Upper lobe of right lung (tissue), 1 donor: ENCODE data around the gene HYAL4. TPM values are rescaled to one million over a fixed set of nuclear protein-coding genes. Genes with fewer than 3 reads are reported as not detected.

Experiments used
- ATAC-seq: fragments of 200-7000 bp; cut with Tn5 transposase; one replicate; pipeline ENCODE4 v1.9.1; 2020; ENCODE audit warnings: mild to moderate bottlenecking, moderate library complexity
- DNase-seq: peaks from one replicate; pipeline ENCODE4 v3.0.0-alpha.2; 2020
- H3K27ac ChIP-seq: fragments of 200-600 bp; one replicate; pipeline ENCODE4 v1.8.0; 2022
- H3K27me3 ChIP-seq: fragments of 200-600 bp; one replicate; pipeline ENCODE4 v1.8.0; 2022; ENCODE audit warnings: mild to moderate bottlenecking
- H3K36me3 ChIP-seq: fragments of 200-600 bp; one replicate; pipeline ENCODE4 v1.8.0; 2022
- H3K4me1 ChIP-seq: fragments of 200-600 bp; one replicate; pipeline ENCODE4 v1.8.0; 2022
- H3K4me3 ChIP-seq: fragments of 200-600 bp; one replicate; pipeline ENCODE4 v1.8.0; 2022; ENCODE audit warnings: mild to moderate bottlenecking
- H3K9me3 ChIP-seq: fragments of 200-600 bp; one replicate; pipeline ENCODE4 v1.8.0; 2022
- intact Hi-C: fragments of 100-400 bp; cut with DNase I; formaldehyde crosslinking; loops from one replicate; pipeline ENCODE4 v1.11.0; 2022
- total RNA-seq: library from RNA; stranded (reverse); fragmentation: NEBNext Ultra II Directional; extraction: Animal tissue kit (Norgen Biotek cat#: 25700); gene quantifications from one replicate; pipeline ENCODE4 v1.2.1, GENCODE V29; 2021
- TF ChIP-seq, protein P1 (sequence below): fragments of 200-600 bp; IDR thresholded peaks from one replicate; pipeline ENCODE4 v1.8.0; 2022; ENCODE audit warnings: antibody characterized with exemption
- donor health status: DM: no; HTN: yes; CAD: no; lungs with severe emphysema.

Gene HYAL4
- total RNA-seq, 1 donor from 2014 or later: not detected

DNA sequence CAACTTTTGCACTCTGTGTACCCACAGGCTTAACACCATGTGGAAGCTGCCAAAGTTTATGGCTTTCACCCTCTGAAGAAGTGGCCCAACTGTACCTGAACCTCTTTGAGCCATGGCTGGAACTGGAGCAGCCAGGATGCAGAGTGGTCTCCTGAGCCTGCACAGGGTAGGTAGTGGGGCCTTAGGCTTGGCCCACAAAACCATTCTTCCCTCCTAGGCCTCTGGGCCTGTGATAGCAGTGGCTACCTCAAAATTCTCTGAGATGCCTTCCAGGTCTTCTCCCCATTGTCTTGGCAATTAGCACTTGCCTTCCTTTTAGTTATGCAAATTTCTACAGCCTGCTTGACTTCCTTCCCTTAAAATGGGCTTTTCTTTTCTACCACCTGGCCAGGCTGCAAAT lies 60.7 kb downstream of the HYAL4 start:
- DNase-seq: no peak
- no peaks in the 10 kb centered on the region for H3K4me1 ChIP-seq
- H3K36me3 ChIP-seq: no peaks in the 10 kb centered on the region
- intact Hi-C loops: no loop called here
- H3K27ac ChIP-seq: no peak overlapping the region
- H3K27me3 ChIP-seq: no peaks in the 10 kb centered on the region
- H3K9me3 ChIP-seq: no peaks in the 10 kb centered on the region
- H3K4me3 ChIP-seq: no peak overlapping the region
- no peak for ATAC-seq
- TF ChIP-seq, protein P1, sequence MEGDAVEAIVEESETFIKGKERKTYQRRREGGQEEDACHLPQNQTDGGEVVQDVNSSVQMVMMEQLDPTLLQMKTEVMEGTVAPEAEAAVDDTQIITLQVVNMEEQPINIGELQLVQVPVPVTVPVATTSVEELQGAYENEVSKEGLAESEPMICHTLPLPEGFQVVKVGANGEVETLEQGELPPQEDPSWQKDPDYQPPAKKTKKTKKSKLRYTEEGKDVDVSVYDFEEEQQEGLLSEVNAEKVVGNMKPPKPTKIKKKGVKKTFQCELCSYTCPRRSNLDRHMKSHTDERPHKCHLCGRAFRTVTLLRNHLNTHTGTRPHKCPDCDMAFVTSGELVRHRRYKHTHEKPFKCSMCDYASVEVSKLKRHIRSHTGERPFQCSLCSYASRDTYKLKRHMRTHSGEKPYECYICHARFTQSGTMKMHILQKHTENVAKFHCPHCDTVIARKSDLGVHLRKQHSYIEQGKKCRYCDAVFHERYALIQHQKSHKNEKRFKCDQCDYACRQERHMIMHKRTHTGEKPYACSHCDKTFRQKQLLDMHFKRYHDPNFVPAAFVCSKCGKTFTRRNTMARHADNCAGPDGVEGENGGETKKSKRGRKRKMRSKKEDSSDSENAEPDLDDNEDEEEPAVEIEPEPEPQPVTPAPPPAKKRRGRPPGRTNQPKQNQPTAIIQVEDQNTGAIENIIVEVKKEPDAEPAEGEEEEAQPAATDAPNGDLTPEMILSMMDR: no peak

DNA sequence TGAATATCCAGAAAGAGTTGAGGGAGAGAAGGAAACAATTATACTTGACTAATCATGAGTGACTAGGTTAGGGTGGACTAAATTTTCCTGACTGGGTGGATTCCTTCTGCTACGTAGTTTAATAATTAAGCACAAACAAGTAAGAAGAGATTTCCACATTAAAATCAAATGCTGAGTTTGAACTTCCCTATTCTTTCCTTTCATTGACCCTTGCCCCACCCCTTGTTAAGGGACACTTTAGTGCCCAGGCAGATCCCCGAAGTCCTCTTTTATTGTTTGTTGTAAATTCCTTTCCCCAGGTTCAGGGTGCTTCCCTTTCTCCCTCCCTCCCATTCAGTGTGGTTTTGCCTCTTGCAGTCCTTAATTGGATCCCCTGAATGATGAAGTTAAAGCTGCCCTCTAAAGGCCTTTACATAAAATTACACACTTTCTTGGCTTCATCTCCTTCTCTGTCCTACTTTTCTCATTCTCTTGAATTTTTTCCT lies 71.3 kb downstream of the HYAL4 start:
- Histone ChIP-seq H3K4me3 (no peak overlapping the region), H3K27ac (no peak overlapping the region), H3K27me3 (no peaks in the 10 kb centered on the region), H3K9me3 (no peaks in the 10 kb centered on the region), H3K36me3 (no peaks in the 10 kb centered on the region), H3K4me1 (no peaks in the 10 kb centered on the region)
- DNase-seq (no peak), ATAC-seq (peak; percentile 84)
- TF ChIP-seq, protein P1: peak; percentile 32
- intact Hi-C loops: no loop called here

DNA sequence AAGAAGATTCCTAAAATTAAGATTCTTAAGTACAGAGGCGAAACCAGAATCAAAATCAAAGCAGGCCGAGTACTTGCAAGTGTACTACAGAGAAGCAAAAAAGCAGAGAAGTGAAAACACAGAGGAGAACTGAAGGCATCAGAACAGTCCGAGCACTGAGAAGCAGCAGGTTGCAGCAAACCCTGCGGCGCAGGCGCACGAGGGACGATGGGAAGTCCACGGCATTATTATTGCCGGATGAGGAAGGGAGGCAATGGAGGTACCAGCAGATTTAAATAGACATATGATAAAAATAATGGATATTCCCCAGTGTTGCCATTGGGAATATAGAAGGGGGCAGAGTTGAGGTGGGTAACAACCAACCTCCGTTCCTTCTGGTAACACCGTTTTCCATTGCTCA lies 72.9 kb downstream of the HYAL4 start:
- TF ChIP-seq, protein P1: no peak

DNA sequence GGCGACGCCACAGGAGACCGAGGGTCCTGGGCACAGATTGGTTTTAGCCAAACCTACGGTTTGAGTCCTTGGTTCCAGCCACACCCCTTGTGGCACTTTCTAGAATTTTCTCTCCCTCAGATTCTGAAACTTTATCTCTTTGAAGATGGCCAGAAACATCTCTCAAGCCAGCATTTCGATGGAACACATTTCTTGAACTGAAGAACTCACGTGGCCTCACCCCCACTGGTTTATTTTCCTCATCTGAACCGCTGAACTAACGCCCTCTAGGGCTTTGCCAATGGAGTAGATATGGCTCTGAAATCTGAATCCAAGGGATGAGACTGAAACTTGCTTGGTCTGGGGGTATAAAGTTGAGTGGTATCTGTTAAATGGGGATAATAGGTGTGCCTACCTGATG lies 73.3 kb downstream of the HYAL4 start:
- Histone ChIP-seq H3K36me3 (no peaks in the 10 kb centered on the region), H3K4me1 (no peaks in the 10 kb centered on the region), H3K4me3 (no peak overlapping the region), H3K27me3 (no peaks in the 10 kb centered on the region), H3K27ac (no peak overlapping the region), H3K9me3 (no peaks in the 10 kb centered on the region)
- intact Hi-C loops: no loop called here
- DNase-seq (no peak), ATAC-seq (no peak)
- TF ChIP-seq, protein P1: no peak

More for the DNA sequence above, 72.9 kb downstream of the HYAL4 start:
- intact Hi-C loops: no loop called here
- ATAC-seq: no peak
- Histone ChIP-seq H3K36me3 (no peaks in the 10 kb centered on the region), H3K4me1 (no peaks in the 10 kb centered on the region), H3K4me3 (no peak overlapping the region), H3K27me3 (no peaks in the 10 kb centered on the region), H3K9me3 (no peaks in the 10 kb centered on the region), H3K27ac (no peak overlapping the region)
- DNase-seq: no peak

DNA sequence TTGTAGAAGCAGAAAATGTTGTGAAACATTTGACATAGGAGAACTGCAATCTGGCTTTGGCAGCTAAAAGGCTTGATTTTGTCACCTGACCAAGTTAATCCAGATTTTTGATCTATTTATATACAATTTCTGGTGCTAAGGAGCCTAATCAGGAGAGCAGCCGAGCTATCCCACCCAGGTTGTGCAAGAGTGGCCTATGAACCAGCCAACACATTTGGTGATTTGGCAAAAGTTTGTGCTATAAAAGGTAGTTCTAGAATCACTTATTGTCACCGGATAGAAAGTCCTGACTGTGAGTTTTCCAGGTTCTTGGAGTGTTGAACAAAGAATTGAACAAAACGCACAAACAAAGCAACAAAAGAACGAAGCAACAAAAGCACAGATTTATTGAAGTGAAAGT lies 78.6 kb downstream of the HYAL4 start:
- Histone ChIP-seq H3K4me1 (no peaks in the 10 kb centered on the region), H3K36me3 (no peaks in the 10 kb centered on the region), H3K9me3 (no peaks in the 10 kb centered on the region), H3K4me3 (no peak overlapping the region), H3K27me3 (no peaks in the 10 kb centered on the region), H3K27ac (no peak overlapping the region)
- intact Hi-C loops: no loop called here
- TF ChIP-seq, protein P1: no peak
- no peak for ATAC-seq
- no peak for DNase-seq

DNA sequence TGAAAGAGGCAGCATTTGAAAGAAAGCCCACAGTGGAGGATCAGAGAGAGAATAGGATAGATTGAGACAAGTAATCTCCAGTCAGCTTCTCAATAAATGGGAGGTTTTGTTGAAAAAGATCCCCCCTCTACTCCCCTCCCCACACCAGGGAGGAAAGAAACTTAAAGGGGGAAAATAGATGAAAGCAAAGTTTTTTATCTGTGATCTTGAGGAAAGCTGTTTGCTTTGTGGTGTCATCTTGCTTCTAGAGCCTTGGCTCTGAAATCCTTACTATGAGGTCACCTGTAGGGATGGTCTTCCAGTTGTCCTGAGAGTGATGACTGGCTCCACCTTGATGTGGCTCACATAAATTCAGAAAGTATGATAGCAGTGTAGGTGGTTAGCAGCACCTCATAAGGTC lies 80.0 kb downstream of the HYAL4 start, which contains the start of gene SPAM1:
SPAM1 (plus strand) TSS at position 301 of the 400 bp plus-strand sequence. CDS start 28,330 bp downstream, outside the sequence.
- no peak for ATAC-seq
- no peaks in the 10 kb centered on the region for H3K9me3 ChIP-seq
- H3K27ac ChIP-seq: no peak within 1 kb of the TSS
- no peaks in the 10 kb centered on the region for H3K27me3 ChIP-seq
- TF ChIP-seq, protein P1: no peak
- no peak for DNase-seq
- H3K4me1 ChIP-seq: no peaks in the 10 kb centered on the region
- no peak within 1 kb of the TSS for H3K4me3 ChIP-seq
- intact Hi-C loops: no loop called here
- no peaks in the 10 kb centered on the region for H3K36me3 ChIP-seq
